WERI-Rb-1 (cell line): ENCODE results near the gene PPP3CB.

ENCODE experiments used
- DNase-seq: peaks from one replicate; pipeline ENCODE4 v3.0.0-alpha.2; 2020
- H3K27ac ChIP-seq: fragments of 250-450 bp; sonication (Bioruptor Pico); 2 replicates; pipeline ENCODE4 v1.5.1; 2020; ENCODE audit warnings: mild to moderate bottlenecking, moderate library complexity
- H3K27me3 ChIP-seq: fragments of 250-450 bp; sonication (Bioruptor Pico); 2 replicates; pipeline ENCODE4 v1.5.1; 2021; ENCODE audit warnings: mild to moderate bottlenecking, low read depth, moderate library complexity; ENCODE audit not compliant: insufficient read depth, severe bottlenecking
- H3K36me3 ChIP-seq: fragments of 250-450 bp; sonication (Bioruptor Pico); 2 replicates; pipeline ENCODE4 v1.5.1; 2020; ENCODE audit warnings: mild to moderate bottlenecking, moderate library complexity
- H3K4me3 ChIP-seq: 2 replicates; pipeline ENCODE4 v1.5.1; 2011; ENCODE audit warnings: low read depth, mild to moderate bottlenecking, control low read depth, low read length
- H3K9me3 ChIP-seq: fragments of 250-450 bp; sonication (Bioruptor Pico); 2 replicates; pipeline ENCODE4 v1.5.1; 2021; ENCODE audit warnings: mild to moderate bottlenecking, moderate library complexity; ENCODE audit not compliant: severe bottlenecking
- CTCF ChIP-seq: IDR thresholded peaks from 2 replicates; pipeline ENCODE4 v1.5.1; 2011; ENCODE audit warnings: low read depth, mild to moderate bottlenecking, control low read depth, inconsistent platforms, low read length

PPP3CB gene

GRCh38 chr10:73509695-73510094 lies 13.9 kb upstream of the PPP3CB start:
- no peak for TF ChIP-seq CTCF
- no peak overlapping the region for H3K4me3 ChIP-seq
- no peaks in the 10 kb centered on the region for H3K9me3 ChIP-seq
- DNase-seq: no peak
- no peaks in the 10 kb centered on the region for H3K27me3 ChIP-seq
- H3K36me3 ChIP-seq: no peaks in the 10 kb centered on the region; the same call in 1 of the 2 replicates
- H3K27ac ChIP-seq: no peak overlapping the region

DNA sequence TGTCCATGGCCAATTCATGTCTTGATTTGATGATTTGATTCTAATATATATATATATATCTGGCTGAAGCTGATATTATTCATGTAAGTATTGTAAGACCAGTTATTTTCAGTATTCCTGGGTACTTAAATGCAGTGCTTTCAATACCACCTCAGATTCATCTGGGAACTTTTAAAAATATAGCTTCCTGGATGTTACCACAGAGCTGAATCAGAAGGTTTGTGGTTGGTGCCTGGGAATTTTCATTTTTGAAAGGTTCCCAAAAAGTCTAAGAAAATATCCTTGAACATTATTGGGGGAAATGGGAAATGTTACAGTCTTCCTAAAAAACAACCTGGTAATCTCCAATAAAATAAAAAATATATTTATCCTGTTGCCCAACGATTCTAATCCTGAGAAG lies 10.7 kb upstream of the PPP3CB start:
- no peak overlapping the region for H3K4me3 ChIP-seq
- H3K36me3 ChIP-seq: peaks cover 6% of the 10 kb centered on the region
- H3K27me3 ChIP-seq: no peaks in the 10 kb centered on the region
- no peak for DNase-seq
- H3K27ac ChIP-seq: no peak overlapping the region
- no peaks in the 10 kb centered on the region for H3K9me3 ChIP-seq
- no peak for TF ChIP-seq CTCF

GRCh38 chr10:73506074-73506473 lies 10.2 kb upstream of the PPP3CB start:
- DNase-seq: no peak
- no peak for TF ChIP-seq CTCF
- no peak overlapping the region for H3K4me3 ChIP-seq
- no peaks in the 10 kb centered on the region for H3K27me3 ChIP-seq
- H3K36me3 ChIP-seq: peaks cover 6% of the 10 kb centered on the region
- H3K9me3 ChIP-seq: no peaks in the 10 kb centered on the region
- H3K27ac ChIP-seq: no peak overlapping the region

DNA sequence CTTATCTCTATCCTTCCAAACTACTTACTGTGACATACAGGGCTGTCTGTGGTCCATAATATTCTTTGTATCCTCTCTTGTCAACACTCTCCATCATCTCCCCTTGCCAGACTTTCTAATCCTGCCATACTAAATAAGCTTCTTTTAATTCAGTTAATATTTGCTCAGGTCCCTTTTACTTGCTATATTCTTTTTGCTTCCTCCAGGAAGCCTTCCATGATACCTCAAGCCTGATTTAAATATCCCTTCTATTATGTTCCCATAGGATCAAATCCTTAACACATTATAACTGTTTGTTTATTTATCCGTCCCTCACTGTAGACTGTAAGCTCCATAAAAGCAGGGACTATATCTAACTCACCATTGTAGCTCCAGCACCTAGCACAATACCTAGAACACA lies 7.2 kb upstream of the PPP3CB start:
- Histone ChIP-seq H3K27me3 (no peaks in the 10 kb centered on the region), H3K9me3 (no peaks in the 10 kb centered on the region), H3K27ac (no peak overlapping the region), H3K36me3 (peaks cover 16% of the 10 kb centered on the region), H3K4me3 (no peak overlapping the region)
- DNase-seq: no peak
- no peak for TF ChIP-seq CTCF

GRCh38 chr10:73501651-73502050 lies 5.8 kb upstream of the PPP3CB start:
- Histone ChIP-seq H3K9me3 (no peaks in the 10 kb centered on the region), H3K27ac (no peak overlapping the region), H3K4me3 (no peak overlapping the region), H3K36me3 (peaks cover 21% of the 10 kb centered on the region), H3K27me3 (no peaks in the 10 kb centered on the region)
- DNase-seq: no peak
- no peak for TF ChIP-seq CTCF

DNA sequence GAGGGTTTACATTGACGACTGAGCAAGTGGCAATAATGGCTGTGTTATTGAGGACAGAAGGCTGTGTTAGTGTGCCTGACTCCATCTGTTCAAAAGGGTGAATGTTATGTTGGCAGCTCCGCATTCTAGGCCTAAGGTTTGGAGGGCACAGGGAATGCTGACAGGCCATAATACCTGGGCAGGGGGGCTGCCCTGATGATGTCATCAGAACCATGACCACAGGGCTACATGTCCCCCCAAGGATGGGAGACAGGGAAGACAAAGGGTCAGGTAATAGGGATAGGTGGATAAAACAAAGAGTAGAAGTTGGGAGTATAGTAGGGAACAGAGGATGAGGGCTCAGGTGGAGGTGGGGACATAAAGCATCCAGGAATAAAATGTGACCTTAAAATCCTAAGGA lies 1.8 kb upstream of the PPP3CB start:
- no peak for TF ChIP-seq CTCF
- DNase-seq: no peak
- no peaks in the 10 kb centered on the region for H3K27me3 ChIP-seq
- no peak overlapping the region for H3K4me3 ChIP-seq
- H3K36me3 ChIP-seq: peaks cover 23% of the 10 kb centered on the region
- H3K27ac ChIP-seq: no peak overlapping the region
- H3K9me3 ChIP-seq: no peaks in the 10 kb centered on the region
